Measurements from ENCODE around the gene LGALS9.

The LGALS9 gene

GRCh38 chr17:27630607-27631410 is at the start of gene LGALS9:
LGALS9 (plus strand) TSS chr17:27631188; CDS start chr17:27631266, 78 bp downstream.
- Histone ChIP-seq H3K4me2 (peak within 1 kb of the TSS; percentile 92), H3K27me3 (no peaks in the 10 kb centered on the region), H3K36me3 (peaks cover 18% of the 10 kb centered on the region; the same call in 1 of the 2 replicates), H3K9me3 (peaks cover 9% of the 10 kb centered on the region; the same call in 1 of the 2 replicates), H3K4me1 (peaks cover 63% of the 10 kb centered on the region), H3K27ac (peak within 1 kb of the TSS; percentile 80), H3K4me3 (peak within 1 kb of the TSS; percentile 70), H4K20me1 (no peaks in the 10 kb centered on the region), H3K9ac (peak within 1 kb of the TSS; percentile 79)
- TF ChIP-seq Cebpa-rat (IDR thresholded peaks at IDR 0.05): no peak

GRCh38 chr17:27582696-27583095 is 48.3 kb upstream of the LGALS9 start:
- peaks cover 37% of the 10 kb centered on the region for H4K20me1 ChIP-seq

GRCh38 chr17:27585153-27585681 is 45.8 kb upstream of the LGALS9 start:
- no peak overlapping the region for H3K9ac ChIP-seq
- H3K4me1 ChIP-seq: peaks cover 27% of the 10 kb centered on the region
- no peaks in the 10 kb centered on the region for H3K27me3 ChIP-seq
- no peak overlapping the region for H3K4me3 ChIP-seq
- TF ChIP-seq Cebpa-rat (IDR thresholded peaks at IDR 0.05): no peak
- no peaks in the 10 kb centered on the region for H3K9me3 ChIP-seq
- H3K36me3 ChIP-seq: peaks cover 4% of the 10 kb centered on the region; the same call in 1 of the 2 replicates
- peaks cover 37% of the 10 kb centered on the region for H4K20me1 ChIP-seq
- no peak overlapping the region for H3K27ac ChIP-seq
- no peak overlapping the region for H3K4me2 ChIP-seq

More at GRCh38 chr17:27582696-27583095, 48.3 kb upstream of the LGALS9 start:
- Histone ChIP-seq H3K9ac (no peak overlapping the region), H3K4me2 (peak overlapping the region; percentile 90), H3K27ac (no peak overlapping the region; the same call in 1 of the 2 replicates), H3K4me1 (peaks cover 27% of the 10 kb centered on the region), H3K36me3 (no peaks in the 10 kb centered on the region), H3K4me3 (no peak overlapping the region), H3K9me3 (no peaks in the 10 kb centered on the region), H3K27me3 (no peaks in the 10 kb centered on the region)
- TF ChIP-seq Cebpa-rat (IDR thresholded peaks at IDR 0.05): no peak

GRCh38 chr17:27585792-27586191 is 45.2 kb upstream of the LGALS9 start:
- H3K27ac ChIP-seq: no peak overlapping the region

GRCh38 chr17:27586203-27586721 is 44.7 kb upstream of the LGALS9 start:
- Histone ChIP-seq H3K9ac (no peak overlapping the region), H3K4me2 (no peak overlapping the region), H3K9me3 (no peaks in the 10 kb centered on the region), H3K4me1 (peaks cover 24% of the 10 kb centered on the region), H3K36me3 (peaks cover 4% of the 10 kb centered on the region; the same call in 1 of the 2 replicates), H3K27ac (no peak overlapping the region), H3K4me3 (no peak overlapping the region), H3K27me3 (no peaks in the 10 kb centered on the region), H4K20me1 (peaks cover 35% of the 10 kb centered on the region)
- no peak for TF ChIP-seq Cebpa-rat (IDR thresholded peaks at IDR 0.05)

More at GRCh38 chr17:27585792-27586191, 45.2 kb upstream of the LGALS9 start:
- H4K20me1 ChIP-seq: peaks cover 37% of the 10 kb centered on the region
- H3K27me3 ChIP-seq: no peaks in the 10 kb centered on the region
- H3K9me3 ChIP-seq: no peaks in the 10 kb centered on the region
- no peak overlapping the region for H3K4me2 ChIP-seq
- no peak overlapping the region for H3K9ac ChIP-seq
- peaks cover 27% of the 10 kb centered on the region for H3K4me1 ChIP-seq
- H3K36me3 ChIP-seq: peaks cover 4% of the 10 kb centered on the region; the same call in 1 of the 2 replicates
- TF ChIP-seq Cebpa-rat (IDR thresholded peaks at IDR 0.05): no peak
- no peak overlapping the region for H3K4me3 ChIP-seq

- Histone ChIP-seq H3K27me3 (no peaks in the 10 kb centered on the region), H3K4me3 (no peak overlapping the region), H3K4me1 (peaks cover 3% of the 10 kb centered on the region), H3K27ac (no peak overlapping the region), H3K9me3 (no peaks in the 10 kb centered on the region), H3K36me3 (peaks cover 4% of the 10 kb centered on the region; the same call in 1 of the 2 replicates), H4K20me1 (peaks cover 14% of the 10 kb centered on the region), H3K9ac (no peak overlapping the region), H3K4me2 (no peak overlapping the region)
- no peak for TF ChIP-seq Cebpa-rat (IDR thresholded peaks at IDR 0.05)
These were observed 42.6 kb upstream of the LGALS9 start for GRCh38 chr17:27588354-27588753.

GRCh38 chr17:27590864-27591263 is 40.1 kb upstream of the LGALS9 start:
- Histone ChIP-seq H3K27me3 (no peaks in the 10 kb centered on the region), H3K4me2 (no peak overlapping the region), H3K4me1 (no peaks in the 10 kb centered on the region), H4K20me1 (no peaks in the 10 kb centered on the region), H3K9me3 (no peaks in the 10 kb centered on the region), H3K36me3 (peaks cover 4% of the 10 kb centered on the region; the same call in 1 of the 2 replicates), H3K9ac (no peak overlapping the region), H3K4me3 (no peak overlapping the region), H3K27ac (no peak overlapping the region)
- no peak for TF ChIP-seq Cebpa-rat (IDR thresholded peaks at IDR 0.05)

- H3K9ac ChIP-seq: no peak overlapping the region
- no peaks in the 10 kb centered on the region for H3K27me3 ChIP-seq
- no peaks in the 10 kb centered on the region for H3K4me1 ChIP-seq
- TF ChIP-seq Cebpa-rat (IDR thresholded peaks at IDR 0.05): no peak
- peaks cover 4% of the 10 kb centered on the region; the same call in 1 of the 2 replicates for H3K36me3 ChIP-seq
- no peak overlapping the region for H3K27ac ChIP-seq
- H4K20me1 ChIP-seq: no peaks in the 10 kb centered on the region
- no peaks in the 10 kb centered on the region for H3K9me3 ChIP-seq
- no peak overlapping the region for H3K4me2 ChIP-seq
- no peak overlapping the region for H3K4me3 ChIP-seq
These were observed 39.0 kb upstream of the LGALS9 start for GRCh38 chr17:27591986-27592385.

GRCh38 chr17:27593232-27593856 is 37.6 kb upstream of the LGALS9 start:
- Histone ChIP-seq H3K4me3 (no peak overlapping the region), H3K27ac (no peak overlapping the region)

More at GRCh38 chr17:27593232-27593856, 37.6 kb upstream of the LGALS9 start:
- Histone ChIP-seq H3K36me3 (peaks cover 4% of the 10 kb centered on the region; the same call in 1 of the 2 replicates), H3K9me3 (no peaks in the 10 kb centered on the region), H3K4me2 (no peak overlapping the region), H3K9ac (no peak overlapping the region), H4K20me1 (no peaks in the 10 kb centered on the region), H3K27me3 (no peaks in the 10 kb centered on the region), H3K4me1 (no peaks in the 10 kb centered on the region)
- no peak for TF ChIP-seq Cebpa-rat (IDR thresholded peaks at IDR 0.05)

Measured in BLaER1 (cell line).